Type B pancreatic cell (in vitro differentiated cells): ENCODE results near the gene EML1. TPM values are rescaled to one million over a fixed set of nuclear protein-coding genes. Genes with fewer than 3 reads are reported as not detected.
A peak's percentile ranks its signal among the peaks of the same experiment; 100 is the strongest.

Experiments
- DNase-seq: peaks from one replicate; pipeline ENCODE4 v3.0.0; 2021; ENCODE audit warnings: mixed read lengths; ENCODE audit not compliant: unreplicated experiment; ENCODE audit errors: extremely low spot score
- H3K27ac Mint-ChIP-seq: 2 replicates; pipeline ENCODE4 v1.8.0; 2021; ENCODE audit warnings: mild to moderate bottlenecking, mixed read lengths
- H3K27me3 Mint-ChIP-seq: 2 replicates; pipeline ENCODE4 v1.8.0; 2021; ENCODE audit warnings: mixed read lengths
- H3K36me3 Mint-ChIP-seq: 2 replicates; pipeline ENCODE4 v1.8.0; 2021; ENCODE audit warnings: mixed read lengths
- H3K4me1 Mint-ChIP-seq: one replicate; pipeline ENCODE4 v1.8.0; 2021; ENCODE audit warnings: mixed read lengths; ENCODE audit not compliant: unreplicated experiment
- H3K4me3 Mint-ChIP-seq: 2 replicates; pipeline ENCODE4 v1.8.0; 2021; ENCODE audit warnings: mild to moderate bottlenecking, mixed read lengths
- H3K9me3 Mint-ChIP-seq: 2 replicates; pipeline ENCODE4 v1.8.0; 2021; ENCODE audit warnings: mixed read lengths
- CTCF ChIP-seq: fragments of 200-600 bp; sonication (generic); conservative IDR thresholded peaks from 2 replicates; pipeline ENCODE4 v1.5.0; 2021; ENCODE audit warnings: antibody characterized with exemption, mild to moderate bottlenecking
- total RNA-seq: library from RNA; stranded (reverse); gene quantifications from 2 replicates; pipeline ENCODE4 v1.2.1, GENCODE V29; 2021; ENCODE audit warnings: low replicate concordance

EML1 gene
- total RNA-seq, 1 donor from 2014 or later = 45.7 TPM

DNA sequence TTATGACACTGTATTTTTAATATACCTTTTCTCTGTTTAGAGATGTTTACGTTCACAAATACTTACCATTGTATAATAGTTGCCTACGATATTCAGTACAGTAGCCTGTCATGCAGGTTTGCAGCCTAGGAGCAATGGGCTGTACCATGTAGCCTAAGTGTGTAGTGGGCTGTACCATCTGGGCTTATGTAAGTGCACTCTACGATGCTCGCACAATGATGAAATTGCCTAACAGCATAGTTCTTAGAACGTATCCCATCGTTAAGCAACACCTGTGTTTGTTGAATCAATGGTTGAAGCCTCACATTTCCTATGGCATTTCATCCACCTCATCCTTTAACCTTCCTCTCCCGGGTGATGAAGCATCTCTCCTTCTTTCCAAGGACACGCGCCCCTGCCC lies 12.5 kb upstream of the EML1 start:
- Mint-ChIP-seq H3K4me3 (peak overlapping the region; percentile 75), H3K27ac (peak overlapping the region; percentile 97), H3K9me3 (peaks cover 6% of the 10 kb centered on the region), H3K36me3 (no peaks in the 10 kb centered on the region), H3K4me1 (peaks cover 12% of the 10 kb centered on the region), H3K27me3 (peaks cover 4% of the 10 kb centered on the region)
- TF ChIP-seq CTCF = no peak
- DNase-seq = no peak

DNA sequence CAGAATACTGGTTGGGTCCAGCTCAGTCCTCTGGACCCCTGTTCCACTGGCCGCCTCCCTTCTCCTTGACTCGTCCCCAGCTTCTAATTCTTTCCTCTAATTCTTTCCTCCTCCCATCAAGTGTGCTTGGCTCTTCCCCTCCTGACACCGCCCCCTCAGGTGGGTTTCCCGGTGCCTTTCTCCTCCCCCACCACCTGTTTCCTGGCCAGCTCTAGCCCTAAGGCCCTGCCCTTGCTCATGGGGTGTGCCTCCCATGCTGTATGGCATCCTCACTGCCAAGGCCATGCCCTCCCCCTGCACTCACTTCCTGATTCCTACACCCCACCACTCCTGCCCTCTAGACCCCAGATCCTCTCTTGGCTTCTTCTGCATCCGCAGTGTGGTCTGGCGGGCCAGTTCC lies 12.1 kb upstream of the EML1 start:
- Mint-ChIP-seq H3K27me3 (peaks cover 4% of the 10 kb centered on the region), H3K27ac (peak overlapping the region; percentile 97), H3K9me3 (peaks cover 6% of the 10 kb centered on the region), H3K36me3 (no peaks in the 10 kb centered on the region), H3K4me1 (peaks cover 12% of the 10 kb centered on the region), H3K4me3 (peak overlapping the region; percentile 75)
- no peak for DNase-seq
- no peak for TF ChIP-seq CTCF

GRCh38 chr14:99781853-99782610 lies 11.2 kb upstream of the EML1 start:
- TF ChIP-seq CTCF = no peak
- Mint-ChIP-seq H3K4me1 (peaks cover 12% of the 10 kb centered on the region), H3K27me3 (peaks cover 4% of the 10 kb centered on the region), H3K4me3 (peak overlapping the region; percentile 75), H3K9me3 (peaks cover 6% of the 10 kb centered on the region), H3K27ac (peak overlapping the region; percentile 97), H3K36me3 (no peaks in the 10 kb centered on the region)
- no peak for DNase-seq

GRCh38 chr14:99784508-99784907 lies 8.7 kb upstream of the EML1 start:
- peaks cover 4% of the 10 kb centered on the region for H3K27me3 Mint-ChIP-seq
- H3K4me3 Mint-ChIP-seq = no peak overlapping the region
- peak overlapping the region; percentile 55 for H3K27ac Mint-ChIP-seq
- DNase-seq = no peak
- H3K36me3 Mint-ChIP-seq = no peaks in the 10 kb centered on the region
- TF ChIP-seq CTCF = no peak
- peaks cover 12% of the 10 kb centered on the region for H3K4me1 Mint-ChIP-seq
- H3K9me3 Mint-ChIP-seq = no peaks in the 10 kb centered on the region

GRCh38 chr14:99785426-99785825 lies 7.8 kb upstream of the EML1 start:
- no peaks in the 10 kb centered on the region for H3K9me3 Mint-ChIP-seq
- no peaks in the 10 kb centered on the region for H3K36me3 Mint-ChIP-seq
- TF ChIP-seq CTCF = no peak
- DNase-seq = no peak
- no peak overlapping the region for H3K4me3 Mint-ChIP-seq
- peaks cover 16% of the 10 kb centered on the region for H3K4me1 Mint-ChIP-seq
- H3K27me3 Mint-ChIP-seq = peaks cover 4% of the 10 kb centered on the region
- no peak overlapping the region for H3K27ac Mint-ChIP-seq
